Activated naive CD8-positive, alpha-beta T cell treated with anti-CD3 and anti-CD28 coated beads, Interleukin-2, amount 50 U/mL, for 16 hours (primary cell): Measurements from ENCODE around the gene PWWP2B.
"Not testable (repeated sequence)": the region's sequence is repeated elsewhere in the genome, so short reads cannot be mapped to it uniquely, and the experiment has no call there.

Experiments used
- DNase-seq: peaks from one replicate; pipeline ENCODE4 v3.0.0-alpha.2; 2020; ENCODE audit warnings: low read depth, low spot score

The PWWP2B gene

GRCh38 chr10:132380986-132381385 lies 16.0 kb upstream of the PWWP2B start:
- not testable (repeated sequence) for DNase-seq

- DNase-seq = no peak
Measured at GRCh38 chr10:132381741-132382140, 15.3 kb upstream of the PWWP2B start.

GRCh38 chr10:132382231-132382922 lies 14.6 kb upstream of the PWWP2B start:
- DNase-seq = no peak

GRCh38 chr10:132383101-132383500 lies 13.9 kb upstream of the PWWP2B start:
- DNase-seq = no peak

GRCh38 chr10:132383751-132384196 lies 13.2 kb upstream of the PWWP2B start:
- DNase-seq = no peak

- DNase-seq = no peak
Measured at GRCh38 chr10:132384618-132385388, 12.2 kb upstream of the PWWP2B start.

GRCh38 chr10:132385389-132385667 lies 11.7 kb upstream of the PWWP2B start:
- no peak for DNase-seq

GRCh38 chr10:132385721-132386418 lies 11.1 kb upstream of the PWWP2B start:
- no peak for DNase-seq

GRCh38 chr10:132386419-132386831 lies 10.6 kb upstream of the PWWP2B start:
- no peak for DNase-seq

- DNase-seq = not testable (repeated sequence)
Measured at GRCh38 chr10:132386896-132387295, 10.1 kb upstream of the PWWP2B start.

GRCh38 chr10:132387764-132388210 lies 9.2 kb upstream of the PWWP2B start:
- peak; percentile 53 for DNase-seq

GRCh38 chr10:132388891-132389432 lies 8.0 kb upstream of the PWWP2B start:
- DNase-seq = no peak

- DNase-seq = no peak
Measured at GRCh38 chr10:132389433-132390169, 7.4 kb upstream of the PWWP2B start.

- DNase-seq = no peak
Measured at GRCh38 chr10:132390170-132390920, 6.7 kb upstream of the PWWP2B start.

- no peak for DNase-seq
Measured at GRCh38 chr10:132390921-132391675, 5.9 kb upstream of the PWWP2B start.

- DNase-seq = no peak
Measured at GRCh38 chr10:132391676-132392020, 5.4 kb upstream of the PWWP2B start.

- no peak for DNase-seq
Measured at GRCh38 chr10:132392184-132392800, 4.7 kb upstream of the PWWP2B start.

GRCh38 chr10:132392811-132393694 lies 3.9 kb upstream of the PWWP2B start:
- DNase-seq = no peak

GRCh38 chr10:132393695-132394181 lies 3.3 kb upstream of the PWWP2B start:
- no peak for DNase-seq
